ENCODE data around the gene PLA2G6.

PLA2G6 gene

GRCh38 chr22:38067761-38068360, 113.8 kb downstream of the PLA2G6 start:
- DNase-seq = no peak

GRCh38 chr22:38067028-38067415, 114.6 kb downstream of the PLA2G6 start:
- no peak for DNase-seq

DNA sequence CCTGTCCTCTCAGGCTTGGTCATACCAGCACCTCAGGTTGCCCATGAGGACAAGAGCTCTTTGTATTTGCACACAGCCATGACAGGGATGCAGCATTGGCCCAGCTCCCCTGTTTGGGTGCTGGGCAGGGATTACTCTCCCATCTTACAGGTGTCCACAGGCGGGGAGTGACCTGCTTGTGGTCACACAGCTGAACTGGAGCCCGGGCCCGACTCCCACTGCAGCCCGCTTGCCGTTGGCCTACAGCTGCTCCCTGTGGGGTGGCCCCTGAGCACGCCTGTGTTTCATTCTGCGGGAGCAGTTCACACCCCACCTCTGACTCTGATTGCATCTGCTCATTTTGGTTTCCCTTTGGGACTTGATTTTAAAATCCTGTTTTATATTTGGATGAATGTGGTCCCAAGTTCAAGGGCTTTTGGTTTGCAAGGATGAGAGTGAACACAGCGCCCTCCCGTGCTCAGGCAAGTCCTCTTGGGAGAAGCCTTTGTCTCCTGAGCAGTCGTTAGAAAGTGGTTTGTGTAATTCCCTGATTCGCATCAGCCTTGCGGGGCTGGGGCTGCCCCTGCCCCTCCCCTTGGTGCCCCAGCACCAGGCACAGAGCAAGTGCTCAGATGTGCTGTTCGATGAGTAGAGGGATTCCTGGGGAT, 115.1 kb downstream of the PLA2G6 start:
- no peak for DNase-seq

- no peak for DNase-seq
Observed at GRCh38 chr22:38065539-38065938, 116.1 kb downstream of the PLA2G6 start.

DNA sequence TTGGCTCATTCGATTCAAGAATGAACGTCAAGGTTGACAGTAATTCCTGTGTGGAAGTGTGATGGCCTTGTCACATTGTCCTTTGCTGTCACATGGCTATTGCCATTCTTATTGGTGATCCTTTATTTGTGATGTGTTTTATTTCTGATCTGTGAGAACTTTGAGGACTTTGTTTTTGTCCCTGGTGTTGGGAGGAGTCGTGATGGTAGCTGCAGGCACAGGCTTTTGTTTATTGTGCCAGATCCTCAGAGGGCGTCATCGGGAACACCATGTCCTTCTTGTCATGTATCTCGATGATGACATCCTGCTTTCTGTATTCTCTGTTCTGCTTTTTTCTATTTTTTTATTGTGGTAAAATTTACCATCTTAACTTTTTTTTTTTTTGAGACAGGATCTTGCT, 118.8 kb downstream of the PLA2G6 start:
- no peak for DNase-seq
